Measurements from ENCODE around the gene GBX2.
"Not testable (repeated sequence)": the region's sequence is repeated elsewhere in the genome, so short reads cannot be mapped to it uniquely, and the experiment has no call there.

The GBX2 gene

GRCh38 chr2:236156095-236156859 lies 11.9 kb downstream of the GBX2 start:
- peak; percentile 60 for DNase-seq (ENCODE audit: low spot score)
- Histone ChIP-seq H3K27ac (no peak overlapping the region), H3K4me3 (no peak overlapping the region)
- no peak for TF ChIP-seq CTCF (IDR thresholded peaks at IDR 0.05)

- Histone ChIP-seq H3K27ac (no peak overlapping the region), H3K4me3 (no peak overlapping the region)
- no peak for TF ChIP-seq CTCF (IDR thresholded peaks at IDR 0.05)
- DNase-seq (ENCODE audit: low spot score) = no peak
Measured at GRCh38 chr2:236155406-236155805, 12.8 kb downstream of the GBX2 start.

- no peak overlapping the region for H3K4me3 ChIP-seq
- no peak for TF ChIP-seq CTCF (IDR thresholded peaks at IDR 0.05)
- no peak overlapping the region for H3K27ac ChIP-seq
- DNase-seq (ENCODE audit: low spot score) = no peak
Measured at GRCh38 chr2:236146436-236146835, 21.8 kb downstream of the GBX2 start.

- TF ChIP-seq CTCF (IDR thresholded peaks at IDR 0.05) = no peak
- no peak overlapping the region for H3K4me3 ChIP-seq
Measured at GRCh38 chr2:236143811-236144210, 24.4 kb downstream of the GBX2 start.

GRCh38 chr2:236141616-236142015 lies 26.6 kb downstream of the GBX2 start:
- not testable (repeated sequence) for H3K4me3 ChIP-seq; H3K27ac ChIP-seq; DNase-seq (ENCODE audit: low spot score)

More at GRCh38 chr2:236143811-236144210, 24.4 kb downstream of the GBX2 start:
- no peak for DNase-seq (ENCODE audit: low spot score)
- no peak overlapping the region for H3K27ac ChIP-seq

- DNase-seq (ENCODE audit: low spot score) = no peak
- Histone ChIP-seq H3K27ac (no peak overlapping the region), H3K4me3 (no peak overlapping the region)
- TF ChIP-seq CTCF (IDR thresholded peaks at IDR 0.05) = no peak
Measured at GRCh38 chr2:236137066-236137465, 31.1 kb downstream of the GBX2 start.

GRCh38 chr2:236136538-236136937 lies 31.6 kb downstream of the GBX2 start:
- no peak overlapping the region for H3K27ac ChIP-seq
- TF ChIP-seq CTCF (IDR thresholded peaks at IDR 0.05) = no peak
- no peak overlapping the region for H3K4me3 ChIP-seq
- DNase-seq (ENCODE audit: low spot score) = no peak
